HG02588 (cell line): ENCODE data around the gene CAPN12.
A peak's percentile ranks its signal among the peaks of the same experiment; 100 is the strongest.
"Not testable (repeated sequence)": the region's sequence is repeated elsewhere in the genome, so short reads cannot be mapped to it uniquely, and the experiment has no call there.

Experiments used
- ATAC-seq: cut with Tn5 transposase; IDR thresholded peaks from one replicate; pipeline ENCODE4 v1.9.1; 2021; ENCODE audit warnings: mild to moderate bottlenecking, moderate library complexity; ENCODE audit not compliant: unreplicated experiment

CAPN12 gene

DNA sequence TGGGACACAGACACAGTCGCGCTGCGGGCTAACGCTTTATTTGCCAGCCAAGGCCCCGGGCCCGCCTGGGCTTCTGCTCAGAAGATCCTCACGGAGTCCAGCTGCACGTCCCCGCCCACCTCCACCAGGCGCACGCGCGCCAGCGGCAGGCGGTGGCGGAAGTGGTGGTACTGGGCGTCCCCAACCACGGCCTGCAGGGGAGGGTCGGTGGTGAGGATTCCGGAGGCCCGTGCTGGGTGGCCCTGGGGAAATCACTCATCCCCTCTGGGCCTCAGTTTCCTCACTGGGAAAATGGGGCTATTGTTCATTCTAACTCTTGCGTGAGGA lies 26.6 kb upstream of the CAPN12 start:
- peak; percentile 58 for ATAC-seq

DNA sequence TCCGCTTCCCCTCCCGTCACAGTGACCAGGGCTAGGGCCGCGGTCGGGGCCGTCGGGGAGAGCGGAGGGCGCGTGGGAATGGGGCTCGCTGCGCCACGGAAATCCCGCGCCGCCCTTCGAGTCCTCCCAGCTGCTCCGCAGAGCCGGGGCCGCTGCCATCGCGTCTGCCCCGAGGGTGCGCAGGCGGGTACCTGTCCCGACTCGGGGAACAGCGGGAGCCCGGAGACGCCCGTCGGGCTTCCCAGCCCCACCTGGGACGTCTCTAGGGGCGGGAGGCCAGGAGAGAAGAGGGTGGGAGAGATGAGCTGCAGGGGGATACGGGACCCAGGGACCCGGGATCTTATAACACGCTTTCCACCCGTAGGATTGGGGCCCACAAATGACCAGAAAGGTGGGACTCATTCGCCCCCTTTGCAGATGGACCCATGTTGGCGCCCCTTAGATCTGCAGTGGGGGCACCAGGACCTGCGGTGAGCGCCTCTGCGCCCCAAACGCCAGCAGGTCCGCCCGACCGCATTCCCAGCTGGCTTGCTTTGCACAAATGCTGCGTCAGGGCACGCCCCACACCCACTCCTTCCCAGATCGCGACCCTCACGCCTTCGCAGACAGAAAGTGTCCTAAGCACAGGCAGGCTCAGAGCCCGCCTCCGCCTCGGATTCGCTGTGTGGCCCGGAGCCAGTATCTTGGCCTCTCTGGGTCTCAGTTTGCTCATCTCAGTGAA lies 26.1 kb upstream of the CAPN12 start:
- ATAC-seq, result not testable (repeated sequence)

DNA sequence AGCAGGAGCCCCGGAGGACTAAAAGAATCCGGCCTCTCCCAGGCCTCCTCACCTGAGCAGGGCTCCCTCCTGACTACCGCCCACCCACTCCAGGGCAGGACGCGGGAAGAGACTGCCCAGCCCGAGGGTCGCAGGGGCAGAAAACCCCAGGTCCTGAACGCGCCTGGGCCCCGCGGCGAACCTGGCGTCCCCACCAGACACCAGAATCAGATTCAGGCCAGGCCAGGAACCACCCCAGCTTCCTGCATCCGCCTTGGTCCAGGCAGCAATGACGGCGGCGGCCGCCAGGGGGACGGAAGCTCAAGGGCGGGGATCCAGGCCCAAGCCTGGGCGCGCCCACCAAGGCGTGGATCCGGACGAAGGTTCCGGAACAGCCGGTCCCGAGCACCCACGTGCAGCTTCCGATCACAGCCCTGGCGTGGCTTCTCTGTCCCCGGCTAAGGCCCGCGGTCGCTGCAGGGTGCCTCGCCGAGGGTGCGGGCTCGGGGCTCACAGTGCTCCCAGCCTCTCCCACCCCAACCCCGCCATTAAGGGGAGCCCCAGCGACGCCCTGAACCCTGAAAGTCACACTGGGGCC lies 25.4 kb upstream of the CAPN12 start:
- peak; percentile 63 for ATAC-seq

DNA sequence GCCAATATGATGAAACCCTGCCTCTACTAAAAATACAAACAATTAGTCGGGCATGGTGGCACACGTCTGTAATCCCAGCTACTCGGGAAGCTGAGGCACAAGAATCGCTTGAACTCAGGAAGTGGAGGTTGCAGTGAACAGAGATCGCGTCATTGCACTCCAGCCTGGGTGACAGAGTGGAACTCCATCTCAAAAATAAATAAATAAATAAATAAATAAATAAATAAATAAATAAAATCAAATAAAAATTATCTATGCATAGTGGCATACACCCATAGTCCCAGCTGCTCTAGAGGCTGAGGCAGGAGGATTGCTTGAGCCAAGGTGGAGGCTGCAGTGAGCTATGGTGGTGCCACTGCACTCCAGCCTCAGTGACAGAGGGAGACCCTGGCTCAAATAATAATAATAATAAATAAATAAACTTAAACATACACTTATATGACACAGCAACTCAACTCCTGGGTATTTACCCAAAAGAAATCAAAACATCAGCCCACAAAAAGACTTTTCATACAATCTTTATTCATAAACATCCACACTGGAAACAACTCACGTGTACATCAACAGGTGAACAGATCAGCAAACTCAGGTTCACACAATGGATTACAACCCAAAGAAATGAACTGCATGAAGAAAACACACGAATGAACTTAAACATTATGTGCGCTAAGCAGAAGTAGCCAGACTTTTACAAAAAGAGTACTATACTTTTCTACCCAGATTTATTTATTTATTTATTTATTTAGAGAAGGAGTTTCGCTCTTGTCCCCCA lies 22.2 kb upstream of the CAPN12 start:
- no peak for ATAC-seq

DNA sequence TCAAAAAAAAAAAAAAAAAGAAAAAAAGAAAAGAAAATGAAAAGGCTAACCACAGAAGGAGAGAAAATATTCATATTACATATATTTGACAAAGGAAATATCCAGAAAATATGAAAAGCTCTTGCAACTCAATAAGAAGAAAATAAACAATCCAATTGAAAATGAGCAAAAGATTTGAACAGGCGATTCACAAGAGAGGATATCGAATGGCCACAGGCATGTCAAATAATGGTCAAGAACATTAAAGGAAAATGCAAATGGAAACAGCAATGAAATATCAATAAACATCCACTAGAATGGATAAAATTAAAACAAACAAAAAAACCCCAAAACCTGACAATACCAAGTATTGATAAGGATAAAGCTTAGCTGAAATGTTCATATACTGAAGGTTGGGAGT lies 20.9 kb upstream of the CAPN12 start:
- no peak for ATAC-seq

DNA sequence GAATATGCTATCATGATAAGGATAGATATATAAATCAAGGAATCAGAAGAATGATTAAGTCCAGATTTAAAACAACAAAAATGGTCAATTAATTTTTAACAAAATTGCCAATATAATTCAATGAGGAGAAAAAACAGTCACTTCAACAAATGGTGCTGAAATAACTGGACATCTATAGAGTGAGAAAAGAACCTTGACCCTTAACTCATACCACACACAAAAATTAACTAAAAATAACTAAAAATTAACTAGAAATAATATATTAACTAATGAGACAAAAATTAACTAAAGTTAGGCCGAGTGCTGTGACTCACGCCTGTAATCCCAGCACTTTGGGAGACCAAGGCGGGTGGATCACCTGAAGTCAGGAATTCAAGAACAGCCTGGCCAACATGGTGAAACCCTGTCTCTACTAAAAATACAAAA lies 19.5 kb upstream of the CAPN12 start:
- ATAC-seq, result no peak

DNA sequence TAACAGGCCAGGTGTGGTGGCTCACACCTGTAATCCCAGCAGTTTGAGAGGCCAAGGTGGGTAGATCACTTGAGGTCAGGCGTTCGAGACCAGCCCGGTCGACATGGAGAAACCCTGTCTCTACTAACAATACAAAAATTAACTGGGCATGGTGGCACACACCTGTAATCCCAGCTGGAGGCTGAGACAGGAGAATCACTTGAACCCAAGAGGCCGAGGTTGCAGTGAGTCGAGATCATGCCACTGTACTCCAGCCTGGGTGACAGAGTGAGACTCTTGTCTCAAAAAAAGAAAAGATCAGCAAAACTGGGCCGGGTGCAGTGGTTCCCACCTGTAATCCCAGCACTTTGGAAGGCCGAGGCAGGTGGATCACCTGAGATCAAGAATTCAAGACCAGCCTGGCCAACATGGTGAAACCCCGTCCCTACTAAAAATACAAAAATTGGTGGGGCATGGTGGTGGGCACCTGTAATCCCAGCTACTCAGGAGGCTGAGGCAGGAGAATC lies 17.7 kb upstream of the CAPN12 start:
- not testable (repeated sequence) for ATAC-seq

DNA sequence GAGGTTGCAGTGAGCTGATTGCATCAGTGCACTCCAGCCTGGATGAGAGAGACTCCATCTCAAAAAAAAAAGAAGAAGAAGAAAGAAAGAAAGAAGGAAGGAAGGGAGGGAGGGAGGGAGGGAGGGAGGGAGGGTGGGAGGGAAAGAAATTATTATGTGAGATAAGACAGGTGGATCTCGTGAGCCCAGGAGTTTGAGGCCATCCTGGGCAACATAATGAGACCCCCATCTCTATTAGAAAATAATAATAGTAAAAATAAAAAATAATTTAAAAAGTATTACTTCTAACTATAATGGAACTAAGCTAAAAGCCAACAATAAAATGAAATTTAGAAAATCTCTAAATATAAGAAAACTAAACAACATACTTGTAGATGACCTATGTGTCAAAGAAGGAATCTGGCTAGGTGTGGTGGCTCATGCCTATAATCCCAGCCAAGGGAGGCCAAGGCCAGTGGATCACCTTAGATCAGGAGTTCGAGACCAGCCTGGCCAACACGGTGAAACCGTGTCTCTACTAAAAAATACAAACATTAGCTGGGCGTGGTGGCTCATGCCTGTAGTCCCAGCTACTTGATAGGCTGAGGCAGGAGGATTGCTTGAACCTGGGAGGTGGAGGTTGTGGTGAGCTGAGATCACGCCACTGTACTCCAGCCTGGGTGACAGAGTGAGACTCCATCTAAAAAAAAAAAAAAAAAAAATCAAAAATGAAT lies 16.7 kb upstream of the CAPN12 start:
- not testable (repeated sequence) for ATAC-seq

DNA sequence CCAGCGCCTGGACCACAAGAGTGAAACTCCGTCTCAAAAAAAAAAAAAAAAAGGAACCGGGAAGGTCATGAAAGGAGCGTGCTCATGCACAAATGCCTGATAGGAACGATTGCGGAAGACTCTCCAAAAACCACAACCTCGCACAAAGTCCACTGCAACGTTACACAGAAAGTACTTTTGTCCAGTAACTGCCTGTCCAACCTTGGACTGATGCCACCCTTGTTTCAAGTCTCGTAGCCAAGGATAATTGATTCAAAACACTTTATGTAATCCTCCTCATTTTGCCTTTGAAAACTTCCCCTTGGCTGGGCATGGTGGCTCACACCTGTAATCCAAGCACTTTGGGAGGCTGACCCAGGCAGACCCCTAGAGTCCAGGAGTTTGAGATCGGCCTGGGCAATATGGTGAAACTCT lies 15.3 kb upstream of the CAPN12 start:
- no peak for ATAC-seq

DNA sequence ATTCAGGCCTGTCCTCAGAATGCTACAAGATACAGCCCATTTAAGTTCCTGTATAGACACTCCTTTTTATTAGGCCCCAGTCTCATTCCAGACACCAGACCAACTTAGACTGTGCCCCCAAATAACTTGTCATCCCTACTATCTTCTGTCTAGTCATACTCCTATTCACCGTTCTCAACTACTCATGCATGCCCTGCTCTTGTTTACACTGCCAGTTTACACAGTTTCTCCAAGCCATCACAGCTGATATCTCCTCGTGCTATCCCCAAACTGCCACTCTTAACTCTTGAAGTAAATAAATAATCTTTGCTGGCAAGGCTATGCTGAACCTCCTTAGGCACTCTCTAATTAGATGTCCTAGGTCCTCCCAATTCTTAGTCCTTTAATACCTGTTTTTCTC lies 9.9 kb upstream of the CAPN12 start:
- ATAC-seq, result not testable (repeated sequence)

DNA sequence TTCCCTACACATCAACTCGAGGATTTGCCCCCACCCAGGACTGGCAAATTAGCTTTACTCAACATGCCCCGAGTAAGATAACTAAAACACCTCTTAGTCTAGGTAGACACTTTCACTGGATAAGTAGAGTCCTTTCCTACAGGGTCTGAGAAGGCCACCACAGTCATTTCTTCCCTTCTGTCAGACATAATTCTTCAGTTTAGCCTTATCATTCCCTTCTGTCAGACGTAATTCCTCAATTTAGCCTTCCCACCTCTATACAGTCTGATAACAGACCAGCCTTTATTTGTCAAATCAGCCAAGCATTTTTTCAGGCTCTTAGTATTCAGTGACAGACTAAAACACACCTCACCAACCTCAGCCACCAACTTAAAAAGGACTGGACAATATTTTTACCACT lies 9.5 kb upstream of the CAPN12 start:
- ATAC-seq, result not testable (repeated sequence)

DNA sequence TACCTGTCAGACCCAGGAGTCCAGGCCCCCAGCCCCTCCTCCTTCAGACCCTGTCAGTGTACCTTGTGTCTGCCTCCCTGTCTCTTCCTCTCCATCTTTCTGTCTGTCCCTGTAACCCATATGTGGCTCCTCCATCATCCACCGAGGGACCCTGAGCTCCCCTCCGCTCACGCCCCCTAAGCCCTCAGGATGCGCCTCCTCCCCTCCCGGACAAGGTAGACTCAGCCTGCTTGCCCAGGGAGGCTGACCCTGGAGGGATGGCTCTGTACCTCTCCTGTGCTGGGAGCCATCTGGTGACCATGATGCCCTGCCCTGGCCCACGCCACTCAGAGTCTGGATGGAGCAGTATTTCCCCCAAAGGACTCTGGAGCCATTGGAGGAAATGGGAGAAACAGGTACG lies 1.0 kb upstream of the CAPN12 start:
- no peak for ATAC-seq

DNA sequence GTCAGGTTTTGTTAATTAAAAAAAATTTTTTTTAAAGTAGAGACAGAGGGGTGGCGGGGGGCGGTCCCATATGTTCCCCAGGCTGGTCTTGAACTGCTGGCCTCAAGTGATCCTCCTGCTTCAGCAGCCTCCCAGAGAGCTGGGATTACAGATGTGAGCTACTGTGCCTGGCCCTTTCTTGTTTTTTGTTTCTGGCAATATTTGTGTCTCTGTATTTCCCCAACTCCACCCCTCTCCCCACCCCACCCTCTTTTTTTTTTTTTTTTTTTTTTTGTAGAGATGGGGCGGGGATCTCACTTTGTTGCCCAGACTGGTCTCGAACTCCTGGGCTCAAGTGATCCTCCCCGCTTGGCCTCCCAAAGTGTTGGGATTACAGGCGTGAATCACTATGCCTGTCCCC lies 600 bp upstream of the CAPN12 start:
- ATAC-seq, result no peak

DNA sequence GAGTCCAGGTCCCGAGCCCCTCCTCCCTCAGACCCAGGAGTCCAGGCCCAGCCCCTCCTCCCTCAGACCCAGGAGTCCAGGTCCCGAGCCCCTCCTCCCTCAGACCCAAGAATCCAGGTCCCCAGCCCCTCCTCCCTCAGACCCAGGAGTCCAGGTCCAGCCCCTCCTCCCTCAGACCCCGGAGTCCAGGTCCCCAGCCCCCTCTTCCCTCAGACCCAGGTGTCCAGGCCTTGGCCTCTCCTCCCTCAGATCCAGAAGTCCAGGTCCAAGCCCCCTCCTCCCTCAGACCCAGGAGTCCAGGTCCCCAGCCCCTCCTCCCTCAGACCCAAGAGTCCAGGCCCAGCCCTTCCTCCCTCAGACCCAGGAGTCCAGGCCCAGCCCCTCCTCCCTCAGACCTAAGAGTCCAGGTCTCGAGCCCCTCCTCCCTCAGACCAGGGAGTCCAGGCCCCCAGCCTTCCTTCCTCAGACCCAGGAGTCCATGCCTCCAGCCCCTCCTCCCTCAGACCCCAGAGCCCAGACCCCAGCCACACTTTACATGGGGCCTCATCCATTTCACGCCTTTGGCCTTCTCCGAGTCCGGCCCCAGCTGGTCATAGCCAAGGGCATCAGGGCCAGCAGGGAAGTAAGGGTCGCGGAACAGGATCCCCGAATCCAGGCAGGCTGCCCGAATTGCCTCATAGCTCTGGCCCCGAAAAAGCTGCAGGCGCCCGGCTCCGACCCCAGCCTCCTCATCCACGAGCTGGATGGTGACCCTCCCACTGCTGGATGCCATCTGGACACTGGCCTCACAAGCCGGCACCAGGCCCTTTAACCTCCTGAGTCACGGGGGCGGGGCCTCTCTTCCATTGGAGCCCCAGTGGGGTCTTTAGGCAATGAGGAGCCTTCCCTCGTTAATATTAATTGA lies 628 bp downstream of the CAPN12 start:
- no peak for ATAC-seq

DNA sequence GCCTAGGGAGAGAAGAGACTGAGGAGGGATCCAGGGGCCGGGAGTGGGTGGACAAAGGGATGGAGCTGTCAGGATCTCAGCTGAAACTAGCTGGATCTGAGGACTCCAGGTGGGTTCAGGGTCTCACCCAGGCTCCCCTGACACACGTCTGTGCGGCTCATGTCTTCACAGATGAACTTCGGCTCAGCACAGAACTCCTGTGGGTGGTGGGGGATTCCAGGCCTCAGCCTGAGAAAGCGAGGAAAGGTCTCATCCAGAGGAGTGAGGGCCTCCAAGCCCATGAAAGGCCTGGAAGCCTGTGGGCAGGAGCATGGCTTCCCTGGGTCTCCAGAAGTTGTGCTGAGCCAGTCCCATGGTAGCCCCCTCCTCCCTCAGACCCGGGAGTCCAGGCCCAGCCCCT lies 1.4 kb downstream of the CAPN12 start:
- ATAC-seq, result no peak

DNA sequence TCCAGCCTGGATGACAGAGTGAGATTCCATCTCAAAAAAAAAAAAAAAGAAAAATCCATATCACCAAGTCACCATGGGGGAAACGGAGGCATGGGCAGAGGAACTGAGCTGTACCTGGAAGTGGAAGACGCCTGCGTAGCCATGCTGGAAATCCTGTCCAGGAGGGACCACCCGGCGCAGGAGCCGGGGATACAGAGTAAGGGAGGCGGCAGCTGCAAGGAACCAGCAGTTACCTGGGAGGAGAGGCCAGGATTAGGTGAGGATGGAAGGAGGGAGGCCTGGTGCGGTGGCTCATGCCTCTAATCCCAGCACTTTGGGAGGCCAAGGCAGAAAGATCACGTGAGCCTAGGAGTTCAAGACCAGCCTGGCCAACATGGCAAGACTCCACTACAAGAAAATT lies 2.0 kb downstream of the CAPN12 start:
- no peak for ATAC-seq

DNA sequence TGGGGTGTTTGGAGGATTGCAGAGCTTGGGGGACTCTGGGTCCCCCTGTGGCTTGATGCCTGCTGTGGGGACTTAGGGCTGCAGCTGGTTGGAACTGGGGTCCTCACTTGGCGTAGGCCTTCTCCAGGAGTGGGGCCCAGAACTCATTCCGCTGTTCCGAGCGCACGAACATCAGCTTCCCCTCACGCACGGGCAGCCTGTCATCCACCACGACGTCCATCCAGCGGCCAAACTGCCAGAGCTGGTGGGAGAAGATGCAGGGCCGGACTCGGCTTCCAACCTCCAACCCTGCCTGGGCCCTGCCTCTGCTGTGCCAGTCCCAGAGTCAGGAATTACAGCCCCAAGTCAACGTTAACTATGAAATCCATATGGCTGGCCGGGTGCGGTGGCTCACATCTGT lies 2.6 kb downstream of the CAPN12 start:
- no peak for ATAC-seq

DNA sequence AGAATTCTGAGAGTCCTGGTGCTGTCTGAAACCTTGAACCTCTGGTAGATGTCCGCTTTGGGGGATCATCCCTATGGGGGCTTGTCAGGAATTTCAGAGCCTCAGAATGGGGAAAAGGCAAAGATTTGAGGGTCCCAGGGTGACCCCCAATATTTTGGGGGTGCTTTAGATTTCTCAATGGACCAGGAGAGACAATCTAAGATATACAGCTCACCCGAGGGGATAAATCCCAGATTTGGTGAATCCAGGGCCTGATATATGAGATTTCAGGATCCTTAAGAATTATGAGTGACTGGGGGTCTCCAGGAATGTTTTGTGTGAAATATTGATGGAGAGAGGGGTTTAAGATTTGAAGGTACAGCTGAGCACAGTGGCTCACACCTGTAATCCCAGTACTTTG lies 3.3 kb downstream of the CAPN12 start:
- ATAC-seq, result no peak

DNA sequence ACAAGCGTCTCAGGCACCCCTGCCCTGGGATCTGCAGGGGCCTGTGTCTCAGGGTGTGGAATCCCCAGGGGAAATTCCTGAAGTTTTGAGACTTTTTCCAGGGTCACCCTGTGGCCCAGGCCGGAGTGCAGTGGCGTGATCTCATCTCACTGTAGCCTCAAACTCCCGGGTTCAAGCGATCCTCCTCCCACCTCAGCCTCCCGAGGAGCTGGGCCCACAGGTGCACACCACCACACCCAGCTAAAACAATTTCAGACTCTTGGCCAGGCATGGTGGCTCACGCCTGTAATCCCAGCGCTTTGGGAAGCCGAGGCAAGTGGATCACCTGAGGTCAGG lies 4.0 kb downstream of the CAPN12 start:
- ATAC-seq, result no peak

DNA sequence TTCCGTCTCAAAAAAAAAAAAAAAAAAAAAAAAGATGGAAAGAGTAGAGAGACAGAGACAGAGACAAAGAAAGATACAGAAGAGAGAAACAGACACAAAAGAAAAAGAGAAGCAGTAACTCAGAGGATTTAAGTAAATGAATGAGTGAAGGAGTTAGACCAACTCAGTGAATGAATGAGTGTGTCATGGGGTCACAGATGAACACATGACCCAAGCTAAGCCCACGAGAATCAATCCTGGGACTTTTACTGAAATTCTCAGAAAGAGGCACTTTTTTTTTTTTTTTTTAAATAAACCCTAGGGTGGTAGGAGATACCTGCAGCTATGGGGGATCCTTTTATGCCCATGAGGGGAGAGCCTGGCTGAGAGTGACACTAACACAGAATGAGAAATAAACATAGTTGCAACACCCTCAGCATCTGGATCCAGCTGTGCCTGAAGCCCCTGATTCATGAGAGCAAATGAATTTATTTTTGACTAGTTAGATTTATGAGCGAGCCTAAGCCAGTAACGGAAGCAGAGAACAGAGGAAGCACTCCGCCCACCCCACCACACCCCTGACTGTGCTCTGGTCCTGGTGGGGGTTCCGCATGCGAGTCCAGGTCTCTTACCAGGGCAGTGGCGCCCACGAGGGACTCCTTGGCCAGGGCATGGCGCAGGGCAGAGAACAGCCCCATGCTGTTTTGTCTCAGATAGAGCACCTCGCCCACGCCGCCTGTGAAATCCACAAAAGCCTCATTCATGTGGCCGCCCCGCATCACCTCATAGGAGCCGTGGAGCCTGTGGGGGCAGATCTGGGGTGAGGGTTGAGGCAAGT lies 4.6 kb downstream of the CAPN12 start:
- no peak for ATAC-seq
